Skin of body (tissue), 2 donors: ENCODE data around the gene KATNIP. TPM values are rescaled to one million over a fixed set of nuclear protein-coding genes. Genes with fewer than 3 reads are reported as not detected.
A peak's percentile ranks its signal among the peaks of the same experiment; 100 is the strongest.
"Not testable (repeated sequence)": the region's sequence is repeated elsewhere in the genome, so short reads cannot be mapped to it uniquely, and the experiment has no call there.

Source experiments
- DNase-seq: peaks from one replicate; lab custom pipeline; 2025; lab: John Stamatoyannopoulos, UW
- total RNA-seq: library from RNA; depleted of rRNA; stranded (reverse); fragments of >200 nt; gene quantifications from one replicate; pipeline ENCODE4 v1.2.3, GENCODE V29; 2014

The KATNIP gene
- total RNA-seq, 1 donor from 2014 or later, result 15.1 TPM

DNA sequence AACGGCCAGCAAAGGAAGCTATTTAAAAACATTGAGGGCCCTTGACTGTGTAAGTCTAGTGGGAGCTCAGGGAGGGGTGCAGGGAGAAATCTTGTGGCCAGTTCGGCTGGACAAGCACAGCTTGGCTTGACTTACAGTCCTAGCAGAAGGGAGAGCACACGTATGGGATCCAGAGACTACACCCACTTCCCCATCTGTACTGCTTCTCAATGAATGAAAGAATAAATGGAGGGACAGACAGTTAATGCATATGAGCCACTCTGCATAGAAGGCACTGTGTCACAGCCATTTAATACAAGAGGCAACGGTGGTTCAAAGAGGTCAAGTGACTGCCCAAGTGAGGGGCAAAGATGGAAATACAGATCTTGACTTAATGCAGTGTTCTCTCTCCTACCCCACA is 15.7 kb upstream of the KATNIP start:
- DNase-seq, result no peak

DNA sequence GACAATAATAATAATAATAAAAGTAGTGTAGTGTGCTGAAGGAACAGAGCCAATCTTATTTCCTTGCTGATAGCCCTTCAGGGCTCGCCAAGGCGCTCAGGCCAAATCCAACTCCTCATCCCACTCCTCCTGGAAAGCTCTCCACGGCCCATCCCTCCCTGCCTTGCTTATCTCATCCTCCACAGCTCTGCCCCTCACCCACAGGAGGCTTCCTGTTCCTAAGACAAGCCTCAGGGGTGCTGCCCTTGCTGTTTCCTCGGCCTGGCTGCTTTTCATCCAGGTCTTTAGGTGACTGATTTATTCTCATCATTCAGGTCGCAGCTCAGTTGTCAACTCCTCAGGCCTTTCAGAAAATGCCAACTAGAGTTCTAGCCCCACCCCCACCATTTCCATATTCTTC is 11.4 kb upstream of the KATNIP start:
- no peak for DNase-seq

DNA sequence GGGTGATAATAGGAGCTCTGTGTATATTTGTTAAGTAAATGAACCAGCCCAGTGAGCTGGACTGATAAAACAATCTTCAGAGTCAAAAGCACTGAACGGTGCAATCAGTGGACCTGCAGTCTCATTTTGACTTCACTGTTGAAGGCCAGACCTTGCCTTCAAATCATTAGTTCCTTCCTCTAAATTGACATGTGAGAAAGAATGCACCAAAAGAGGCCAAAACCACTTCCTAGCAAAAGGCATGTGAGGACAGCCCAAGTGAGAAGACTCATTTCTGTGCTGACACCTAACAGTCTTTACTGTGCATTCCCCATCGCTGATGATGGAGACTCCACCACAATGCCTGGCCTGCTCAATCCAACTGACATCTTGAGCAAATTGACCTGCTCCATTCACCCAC is 10.8 kb upstream of the KATNIP start:
- no peak for DNase-seq

- DNase-seq, result no peak
Observed at GRCh38 chr16:27539636-27540035, 10.3 kb upstream of the KATNIP start.

DNA sequence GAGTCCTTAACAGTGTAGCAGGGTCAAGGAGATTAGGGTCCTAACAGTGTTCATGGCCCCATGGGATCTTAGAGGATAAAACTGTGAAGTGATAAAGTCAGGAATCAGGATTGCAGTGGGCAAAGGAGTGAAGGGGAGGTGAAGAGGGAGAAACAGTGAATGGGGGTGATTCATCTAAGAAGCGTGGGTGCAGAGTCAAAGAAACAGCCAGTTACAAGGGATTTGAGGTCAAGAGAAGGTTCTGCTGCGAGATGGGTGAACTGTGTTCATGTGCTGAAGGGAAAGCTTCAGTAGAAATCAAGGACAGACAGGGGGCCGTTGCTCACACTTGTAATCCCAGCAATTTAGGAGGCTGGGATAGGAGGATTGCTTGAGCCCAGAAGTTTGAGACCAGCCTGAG is 6.1 kb upstream of the KATNIP start:
- DNase-seq, result no peak

DNA sequence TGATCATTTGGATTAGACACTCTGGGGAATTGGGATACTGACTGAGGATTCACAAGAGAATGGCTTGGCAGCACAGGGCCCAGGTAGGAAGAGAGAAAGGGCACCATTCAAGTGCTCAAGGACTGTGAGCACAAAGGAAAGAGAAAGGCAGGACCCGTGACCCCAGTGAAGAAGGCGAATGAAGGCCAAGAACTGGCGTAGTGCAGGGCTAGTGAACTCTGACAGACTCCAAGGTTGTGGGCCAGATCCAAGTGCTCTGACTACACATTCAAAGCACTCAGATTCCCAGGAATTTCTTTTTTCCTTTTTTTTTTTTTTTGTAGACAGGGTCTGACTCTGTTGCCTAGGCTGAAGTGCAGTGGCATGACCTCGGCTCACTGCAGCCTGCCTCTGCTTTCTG is 5.3 kb upstream of the KATNIP start:
- no peak for DNase-seq

GRCh38 chr16:27547134-27547533 is 2.8 kb upstream of the KATNIP start:
- DNase-seq, result peak; percentile 70

GRCh38 chr16:27547851-27548250 is 2.1 kb upstream of the KATNIP start:
- no peak for DNase-seq

GRCh38 chr16:27549464-27549745 is 539 bp upstream of the KATNIP start:
- DNase-seq, result no peak

GRCh38 chr16:27550582-27550920 is 607 bp downstream of the KATNIP start:
- no peak for DNase-seq

- no peak for DNase-seq
Observed at GRCh38 chr16:27551036-27551435, 1.1 kb downstream of the KATNIP start.

DNA sequence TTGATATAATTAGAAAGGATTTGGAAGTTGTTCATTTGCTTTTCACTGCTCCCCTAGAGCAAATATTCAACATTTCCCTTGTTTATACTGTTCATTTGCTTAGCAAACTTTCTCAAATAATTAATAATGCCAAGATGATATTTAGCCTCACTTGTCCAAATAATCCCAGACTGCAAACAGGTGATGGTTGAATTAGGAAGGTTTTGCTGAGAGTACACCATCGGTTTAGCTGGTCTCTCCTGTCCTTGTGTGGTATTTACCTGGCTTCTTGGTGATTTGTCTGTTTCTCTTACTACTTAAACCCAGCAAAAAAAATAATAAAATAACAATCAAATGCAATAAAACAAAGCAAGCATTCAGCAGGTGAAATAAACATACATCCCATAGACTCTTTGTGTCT is 6.5 kb downstream of the KATNIP start:
- no peak for DNase-seq

GRCh38 chr16:27558434-27558833 is 8.5 kb downstream of the KATNIP start:
- no peak for DNase-seq

- no peak for DNase-seq
Observed at GRCh38 chr16:27558932-27559331, 9.0 kb downstream of the KATNIP start.

DNA sequence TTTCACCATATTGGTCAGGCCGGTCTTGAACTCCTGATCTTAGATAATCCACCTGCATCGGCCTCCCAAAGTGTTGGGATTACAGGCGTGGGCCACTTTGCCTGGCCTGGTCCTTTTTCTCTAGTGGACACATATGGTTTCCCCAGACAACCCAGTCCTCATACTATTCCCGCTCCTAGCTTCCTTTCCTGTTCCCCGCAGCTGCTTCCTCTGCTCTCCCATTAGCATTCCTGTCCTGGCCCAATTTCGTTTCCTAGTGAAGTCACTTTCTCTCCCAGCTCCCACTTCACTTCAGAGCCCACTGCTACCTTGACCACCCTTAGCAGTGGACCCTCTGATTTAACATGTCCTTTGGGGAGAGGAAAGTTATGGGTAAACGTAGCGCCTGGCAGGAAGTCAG is 11.3 kb downstream of the KATNIP start:
- no peak for DNase-seq

- DNase-seq, result no peak
Observed at GRCh38 chr16:27564224-27564623, 14.3 kb downstream of the KATNIP start.

DNA sequence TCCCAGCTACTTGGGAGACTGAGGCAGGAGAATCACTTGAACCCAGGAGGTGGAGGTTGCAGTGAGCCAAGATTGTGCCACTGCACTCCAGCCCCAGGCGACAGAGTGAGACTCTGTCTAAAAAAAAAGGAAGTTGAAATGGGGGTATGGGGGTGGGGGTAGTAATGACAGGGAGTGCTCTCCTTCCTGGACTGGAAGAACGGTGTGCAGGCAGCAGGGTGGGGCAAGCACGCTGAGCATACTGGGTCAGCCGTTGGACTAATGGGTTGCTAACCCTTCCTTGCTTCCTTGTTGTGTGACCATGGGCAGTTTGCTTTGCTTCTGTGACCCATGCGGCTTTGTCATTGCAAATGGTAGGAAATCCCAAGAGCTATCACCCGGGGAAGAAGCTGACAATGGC is 16.5 kb downstream of the KATNIP start:
- no peak for DNase-seq

GRCh38 chr16:27568077-27568476 is 18.1 kb downstream of the KATNIP start:
- no peak for DNase-seq

- not testable (repeated sequence) for DNase-seq
Observed at GRCh38 chr16:27570986-27571385, 21.0 kb downstream of the KATNIP start.

DNA sequence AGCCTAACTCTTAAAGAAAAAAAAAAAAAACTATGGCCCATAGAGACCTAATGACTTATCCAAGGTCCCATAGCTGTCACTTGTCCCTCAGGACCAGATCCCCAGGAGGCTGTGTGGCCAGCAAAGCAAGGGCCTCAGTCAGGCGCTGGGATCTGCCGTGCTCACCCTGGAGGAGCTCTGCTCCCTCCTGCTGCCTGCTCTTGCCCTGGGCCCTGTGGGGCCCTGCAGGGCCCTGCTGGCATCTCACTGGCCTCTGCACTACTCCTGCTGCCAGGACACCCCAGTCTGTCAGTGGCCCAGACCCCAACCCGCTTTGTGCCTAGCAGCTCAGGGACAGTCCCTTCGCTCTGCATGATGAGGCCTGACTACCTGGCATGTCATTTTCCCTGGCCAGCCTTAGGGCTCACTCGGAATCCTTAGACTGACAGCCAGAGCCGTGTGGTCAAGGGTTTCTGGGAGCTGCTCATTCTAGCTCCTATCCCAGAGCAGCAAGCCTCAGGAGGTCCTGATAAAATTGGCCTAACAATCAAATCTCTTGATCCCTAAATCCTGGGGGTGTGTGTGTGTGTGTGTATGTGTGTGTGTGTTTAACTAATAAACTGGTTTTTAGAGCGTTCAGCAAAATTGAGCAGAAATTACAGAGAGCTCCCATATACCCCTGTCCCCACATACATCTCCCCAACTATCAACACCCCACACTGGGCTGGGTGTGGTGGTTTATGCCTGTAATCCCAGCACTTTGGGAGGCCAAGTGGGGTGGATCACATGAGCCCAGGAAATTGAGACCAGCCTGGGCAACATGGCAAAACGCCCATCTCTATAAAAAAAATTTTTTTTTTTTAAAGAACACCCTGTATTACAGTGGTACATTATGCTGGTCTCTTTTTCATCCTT is 21.7 kb downstream of the KATNIP start:
- no peak for DNase-seq

- DNase-seq, result no peak
Observed at GRCh38 chr16:27572711-27573110, 22.8 kb downstream of the KATNIP start.

- DNase-seq, result no peak
Observed at GRCh38 chr16:27576729-27577128, 26.8 kb downstream of the KATNIP start.

DNA sequence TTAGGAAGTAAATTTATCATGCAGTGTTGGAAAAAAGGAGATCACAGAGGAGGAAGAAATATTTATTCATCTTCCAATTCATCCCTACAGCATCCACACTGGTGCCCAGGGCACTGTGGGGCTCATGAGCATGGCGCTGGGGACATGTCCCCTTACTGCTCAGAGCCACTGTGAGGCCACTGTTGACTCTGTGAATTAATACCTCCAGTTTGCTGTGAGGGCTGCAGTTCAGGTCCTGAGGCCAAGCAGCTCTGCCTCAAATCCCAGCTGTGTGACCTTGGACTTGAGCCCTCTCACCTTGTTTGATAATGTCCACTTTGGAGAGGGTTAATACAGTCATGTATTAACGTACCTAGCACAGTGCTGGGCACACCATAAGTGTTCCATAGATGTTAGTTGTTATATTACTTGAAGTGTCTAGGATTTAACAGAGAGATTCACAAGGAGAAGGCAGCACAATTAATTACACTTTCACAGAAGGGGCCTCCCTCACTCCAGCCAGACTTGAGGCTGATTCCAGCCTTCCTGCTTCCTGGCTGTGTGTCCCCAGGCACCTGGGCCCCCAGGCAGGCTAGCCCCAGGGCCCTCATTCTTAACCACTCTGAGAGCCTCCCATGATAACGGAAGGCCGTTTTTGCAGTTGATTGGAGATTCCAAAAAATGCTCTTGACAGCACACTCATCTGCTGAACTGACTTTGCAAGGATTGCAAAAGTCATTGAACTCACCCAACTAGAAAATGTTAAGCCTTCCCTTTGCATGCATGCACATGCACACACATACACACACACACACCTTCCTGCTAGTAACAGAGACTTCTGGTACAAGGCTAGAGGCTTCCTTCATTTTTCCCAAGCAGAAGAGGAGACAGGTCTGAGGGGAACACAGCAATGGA is 29.4 kb downstream of the KATNIP start:
- no peak for DNase-seq
